Endodermal cell (in vitro differentiated cells): ENCODE data around the gene REXO1. TPM values are rescaled to one million over a fixed set of nuclear protein-coding genes. Genes with fewer than 3 reads are reported as not detected.

Source experiments
- DNase-seq: peaks from one replicate; pipeline ENCODE4 v3.0.0-alpha.2; 2017
- H3K27ac ChIP-seq: 2 replicates; pipeline ENCODE4 v1.5.1; 2013; ENCODE audit warnings: mild to moderate bottlenecking, low read depth, low read length, moderate library complexity
- H3K27me3 ChIP-seq: 2 replicates; pipeline ENCODE4 v1.6.1; 2013; ENCODE audit warnings: mild to moderate bottlenecking, low read length, moderate library complexity; ENCODE audit not compliant: insufficient read depth, control insufficient read depth, poor library complexity, severe bottlenecking
- H3K36me3 ChIP-seq: 2 replicates; pipeline ENCODE4 v1.7.0; 2013; ENCODE audit warnings: mild to moderate bottlenecking, low read length, moderate library complexity; ENCODE audit not compliant: control insufficient read depth, insufficient read depth
- H3K4me1 ChIP-seq: one replicate; pipeline ENCODE4 v1.7.0; 2013; ENCODE audit warnings: low read length; ENCODE audit not compliant: control insufficient read depth, insufficient read depth
- H3K4me3 ChIP-seq: 2 replicates; pipeline ENCODE4 v1.5.1; 2013; ENCODE audit warnings: mild to moderate bottlenecking, low read length, moderate library complexity
- H3K9ac ChIP-seq: 2 replicates; pipeline ENCODE4 v1.6.1; 2013; ENCODE audit warnings: mild to moderate bottlenecking, low read length, moderate library complexity; ENCODE audit not compliant: poor library complexity, severe bottlenecking; ENCODE audit errors: extremely low read depth
- H3K9me3 ChIP-seq: 2 replicates; pipeline ENCODE4 v1.6.1; 2013; ENCODE audit warnings: mild to moderate bottlenecking, low read length, moderate library complexity; ENCODE audit not compliant: control insufficient read depth
- H3K27ac Mint-ChIP-seq: 2 replicates; pipeline ENCODE4 v1.8.0; 2020; ENCODE audit warnings: mixed read lengths
- H3K27me3 Mint-ChIP-seq: 2 replicates; pipeline ENCODE4 v1.8.0; 2021; ENCODE audit warnings: mild to moderate bottlenecking, mixed read lengths; ENCODE audit not compliant: insufficient read depth
- H3K36me3 Mint-ChIP-seq: 2 replicates; pipeline ENCODE4 v1.8.0; 2020; ENCODE audit warnings: low read depth, mixed read lengths
- H3K4me1 Mint-ChIP-seq: 2 replicates; pipeline ENCODE4 v1.8.0; 2020; ENCODE audit warnings: mixed read lengths
- H3K4me3 Mint-ChIP-seq: 2 replicates; pipeline ENCODE4 v1.8.0; 2020; ENCODE audit warnings: mild to moderate bottlenecking, moderate library complexity, mixed read lengths
- H3K9me3 Mint-ChIP-seq: 2 replicates; pipeline ENCODE4 v1.8.0; 2020; ENCODE audit warnings: mild to moderate bottlenecking, mixed read lengths
- WGBS, 2 experiments: methylation state at CpG; one replicate each; pipeline versions ENCODE4 v1.1.5 to v1.1.7; 2013; ENCODE audit warnings: missing lambda C conversion rate in 2 of 2, mixed read lengths in 1 of 2; ENCODE audit not compliant: insufficient coverage in 1 of 2, insufficient read length in 1 of 2; 5-methylcytosine and 5-hydroxymethylcytosine counted together
- total RNA-seq, 2 donors: library from RNA; stranded (reverse); fragmentation: NEBNext Ultra II Directional in 1 of 2; extraction: Animal tissue kit (Norgen Biotek cat#: 25700) in 1 of 2; gene quantifications; 2 replicates in 1 of 2; 3 replicates in 1 of 2; pipeline ENCODE4 v1.2.1, GENCODE V29; 2021
- TF ChIP-seq, protein P1 (sequence below): fragments of 200-600 bp; sonication (generic); conservative IDR thresholded peaks from 2 replicates; pipeline ENCODE4 v1.5.0; 2021; ENCODE audit warnings: antibody characterized with exemption, mild to moderate bottlenecking

Gene REXO1
- total RNA-seq, 2 donors from 2014 or later, result 51.6 to 56.4 TPM

DNA sequence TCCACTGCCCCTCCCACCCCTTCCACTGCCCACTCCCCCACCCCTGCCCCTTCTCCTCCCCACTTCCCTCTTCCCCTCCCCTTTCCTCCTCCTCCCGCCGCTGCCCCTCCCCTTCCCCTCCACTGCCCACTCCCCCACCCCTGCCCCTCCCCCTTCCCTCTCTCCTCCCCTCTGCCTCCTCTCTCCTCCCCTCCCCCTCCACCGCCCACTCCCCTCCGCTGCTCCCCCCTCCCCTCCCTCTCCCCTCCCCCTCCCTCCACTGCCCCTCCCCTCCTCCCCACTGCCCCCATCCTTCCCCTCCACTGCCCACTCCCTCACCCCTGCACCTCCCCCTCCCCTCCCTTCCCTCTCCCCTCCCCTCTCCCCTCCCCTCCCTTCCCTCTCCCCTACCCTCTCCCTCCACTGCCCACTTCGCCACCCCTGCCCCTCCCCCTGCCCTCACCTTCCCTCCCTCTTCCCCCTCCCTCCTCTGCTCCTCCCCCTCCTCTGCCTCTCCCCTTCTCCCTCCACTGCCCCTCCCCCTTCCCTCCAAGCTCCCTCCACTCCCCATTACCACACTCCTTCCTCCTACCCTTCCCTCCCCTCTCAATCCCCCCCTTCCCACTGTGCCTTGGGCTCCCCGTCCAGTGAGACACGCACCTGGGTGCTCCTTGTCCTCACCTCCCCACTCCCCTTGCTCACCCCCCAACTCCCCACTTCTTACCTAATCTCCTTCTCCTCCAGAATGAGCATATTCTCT is 58.1 kb downstream of the REXO1 start:
- no peaks in the 10 kb centered on the region for H3K4me1 ChIP-seq
- DNase-seq, result no peak
- peaks cover 14% of the 10 kb centered on the region for H3K27me3 ChIP-seq
- no peak overlapping the region for H3K9ac ChIP-seq
- H3K36me3 Mint-ChIP-seq, result no peaks in the 10 kb centered on the region
- no peak overlapping the region for H3K27ac Mint-ChIP-seq
- no peak overlapping the region for H3K4me3 Mint-ChIP-seq
- WGBS, 2 experiments, result 31% methylated on average over 3 of the region's 7 CpGs; no CpG with 5 or more reads in 1 of the 2 experiments
- H3K27me3 Mint-ChIP-seq, result peaks cover 49% of the 10 kb centered on the region
- TF ChIP-seq, protein P1, sequence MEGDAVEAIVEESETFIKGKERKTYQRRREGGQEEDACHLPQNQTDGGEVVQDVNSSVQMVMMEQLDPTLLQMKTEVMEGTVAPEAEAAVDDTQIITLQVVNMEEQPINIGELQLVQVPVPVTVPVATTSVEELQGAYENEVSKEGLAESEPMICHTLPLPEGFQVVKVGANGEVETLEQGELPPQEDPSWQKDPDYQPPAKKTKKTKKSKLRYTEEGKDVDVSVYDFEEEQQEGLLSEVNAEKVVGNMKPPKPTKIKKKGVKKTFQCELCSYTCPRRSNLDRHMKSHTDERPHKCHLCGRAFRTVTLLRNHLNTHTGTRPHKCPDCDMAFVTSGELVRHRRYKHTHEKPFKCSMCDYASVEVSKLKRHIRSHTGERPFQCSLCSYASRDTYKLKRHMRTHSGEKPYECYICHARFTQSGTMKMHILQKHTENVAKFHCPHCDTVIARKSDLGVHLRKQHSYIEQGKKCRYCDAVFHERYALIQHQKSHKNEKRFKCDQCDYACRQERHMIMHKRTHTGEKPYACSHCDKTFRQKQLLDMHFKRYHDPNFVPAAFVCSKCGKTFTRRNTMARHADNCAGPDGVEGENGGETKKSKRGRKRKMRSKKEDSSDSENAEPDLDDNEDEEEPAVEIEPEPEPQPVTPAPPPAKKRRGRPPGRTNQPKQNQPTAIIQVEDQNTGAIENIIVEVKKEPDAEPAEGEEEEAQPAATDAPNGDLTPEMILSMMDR, result no peak
- no peak overlapping the region for H3K27ac ChIP-seq
- no peak overlapping the region for H3K4me3 ChIP-seq
- H3K9me3 ChIP-seq, result no peaks in the 10 kb centered on the region
- H3K9me3 Mint-ChIP-seq, result peaks cover 10% of the 10 kb centered on the region
- no peaks in the 10 kb centered on the region for H3K4me1 Mint-ChIP-seq
- H3K36me3 ChIP-seq, result no peaks in the 10 kb centered on the region

DNA sequence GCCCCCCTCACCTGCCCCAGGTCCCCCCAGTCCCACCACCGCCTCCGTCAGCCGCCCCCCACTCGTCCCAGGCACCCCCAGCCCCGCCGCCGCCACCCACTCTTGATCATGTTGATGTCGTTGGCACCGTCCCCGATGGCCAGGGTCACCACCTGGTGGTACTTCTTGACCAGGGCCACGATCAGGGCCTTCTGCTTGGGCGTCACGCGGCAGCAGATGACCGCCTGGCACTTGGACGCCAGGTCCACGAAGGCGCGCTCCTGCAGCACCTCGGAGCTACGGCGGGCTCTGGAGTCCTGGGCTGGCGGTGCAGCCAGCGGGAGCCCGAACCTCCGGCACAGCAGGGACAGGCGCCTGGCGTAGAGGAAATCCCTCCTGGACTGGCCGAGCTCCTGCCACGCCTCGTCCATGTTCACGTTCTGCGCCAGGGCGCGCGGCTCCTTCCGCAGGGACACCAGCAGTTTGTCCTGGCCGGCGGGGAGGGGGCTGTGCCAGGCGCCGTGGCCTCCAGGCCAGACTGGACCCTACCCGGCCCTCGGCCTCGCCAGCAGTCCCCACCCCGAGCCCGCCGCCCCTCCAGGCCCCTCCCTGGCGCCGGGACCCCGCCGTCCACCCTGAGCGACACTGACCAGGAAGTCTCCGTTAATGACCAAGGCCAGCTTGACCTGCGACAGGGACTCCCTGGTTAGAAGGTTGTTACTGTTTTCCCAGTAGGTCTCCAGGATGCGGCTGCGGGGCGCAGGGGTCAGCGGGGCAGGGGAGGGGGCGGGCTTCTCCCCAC is 58.8 kb downstream of the REXO1 start:
- TF ChIP-seq, protein P1, result no peak
- H3K36me3 Mint-ChIP-seq, result no peaks in the 10 kb centered on the region
- WGBS, 2 experiments, result 9 to 12% methylated on average over 14 to 59 of the region's 59 CpGs
- H3K9me3 Mint-ChIP-seq, result peaks cover 10% of the 10 kb centered on the region
- H3K27me3 Mint-ChIP-seq, result peaks cover 52% of the 10 kb centered on the region
- Histone ChIP-seq H3K4me1 (no peaks in the 10 kb centered on the region), H3K9ac (no peak overlapping the region), H3K9me3 (no peaks in the 10 kb centered on the region), H3K36me3 (no peaks in the 10 kb centered on the region), H3K27me3 (peaks cover 14% of the 10 kb centered on the region), H3K4me3 (no peak overlapping the region), H3K27ac (no peak overlapping the region)
- peak overlapping the region; percentile 6 for H3K4me3 Mint-ChIP-seq
- no peak overlapping the region for H3K27ac Mint-ChIP-seq
- no peaks in the 10 kb centered on the region for H3K4me1 Mint-ChIP-seq
- peak; percentile 76 for DNase-seq

DNA sequence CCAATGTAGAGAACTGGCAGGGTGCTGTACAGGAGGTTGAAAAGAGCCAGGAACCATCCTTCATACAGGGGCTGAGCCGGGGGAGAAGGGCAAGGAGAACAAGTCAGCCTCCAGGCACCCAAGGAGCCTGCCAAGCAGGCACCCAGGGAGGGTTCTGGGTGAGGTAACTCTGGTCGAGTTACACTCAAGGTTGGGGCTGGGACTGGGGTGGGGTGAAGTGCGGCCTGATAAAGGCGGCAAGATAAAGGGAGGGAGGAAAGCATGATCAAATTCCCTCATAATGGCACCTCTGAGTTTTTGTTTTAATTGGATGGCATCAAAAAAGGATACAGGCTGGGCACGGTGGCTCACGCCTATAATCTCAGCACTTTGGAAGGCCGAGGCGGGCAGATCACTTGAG is 61.2 kb downstream of the REXO1 start:
- TF ChIP-seq, protein P1, result no peak
- H3K4me3 ChIP-seq, result no peak overlapping the region
- no peaks in the 10 kb centered on the region for H3K36me3 ChIP-seq
- H3K27me3 Mint-ChIP-seq, result peaks cover 67% of the 10 kb centered on the region
- H3K27ac Mint-ChIP-seq, result no peak overlapping the region
- H3K9me3 Mint-ChIP-seq, result peaks cover 10% of the 10 kb centered on the region
- no peak for DNase-seq
- H3K9ac ChIP-seq, result no peak overlapping the region
- WGBS, 2 experiments, result 83 to 87% methylated on average over 8 of the region's 8 CpGs
- peaks cover 33% of the 10 kb centered on the region for H3K27me3 ChIP-seq
- peaks cover 2% of the 10 kb centered on the region for H3K9me3 ChIP-seq
- H3K4me1 ChIP-seq, result no peaks in the 10 kb centered on the region
- no peaks in the 10 kb centered on the region for H3K4me1 Mint-ChIP-seq
- no peak overlapping the region for H3K27ac ChIP-seq
- H3K36me3 Mint-ChIP-seq, result no peaks in the 10 kb centered on the region
- H3K4me3 Mint-ChIP-seq, result no peak overlapping the region
